Activated T-cell treated with anti-CD3 and anti-CD28 coated beads for 4 hours (primary cell): ENCODE data around the gene OSMR.

Source experiments
- DNase-seq: peaks from one replicate; pipeline ENCODE4 v3.0.0-alpha.2; 2020

Gene OSMR

DNA sequence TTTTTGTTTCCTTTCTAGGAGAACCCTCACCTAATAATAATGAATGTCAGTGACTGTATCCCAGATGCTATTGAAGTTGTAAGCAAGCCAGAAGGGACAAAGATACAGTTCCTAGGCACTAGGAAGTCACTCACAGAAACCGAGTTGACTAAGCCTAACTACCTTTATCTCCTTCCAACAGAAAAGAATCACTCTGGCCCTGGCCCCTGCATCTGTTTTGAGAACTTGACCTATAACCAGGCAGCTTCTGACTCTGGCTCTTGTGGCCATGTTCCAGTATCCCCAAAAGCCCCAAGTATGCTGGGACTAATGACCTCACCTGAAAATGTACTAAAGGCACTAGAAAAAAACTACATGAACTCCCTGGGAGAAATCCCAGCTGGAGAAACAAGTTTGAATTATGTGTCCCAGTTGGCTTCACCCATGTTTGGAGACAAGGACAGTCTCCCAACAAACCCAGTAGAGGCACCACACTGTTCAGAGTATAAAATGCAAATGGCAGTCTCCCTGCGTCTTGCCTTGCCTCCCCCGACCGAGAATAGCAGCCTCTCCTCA is 87.1 kb downstream of the OSMR start:
- DNase-seq, result no peak

DNA sequence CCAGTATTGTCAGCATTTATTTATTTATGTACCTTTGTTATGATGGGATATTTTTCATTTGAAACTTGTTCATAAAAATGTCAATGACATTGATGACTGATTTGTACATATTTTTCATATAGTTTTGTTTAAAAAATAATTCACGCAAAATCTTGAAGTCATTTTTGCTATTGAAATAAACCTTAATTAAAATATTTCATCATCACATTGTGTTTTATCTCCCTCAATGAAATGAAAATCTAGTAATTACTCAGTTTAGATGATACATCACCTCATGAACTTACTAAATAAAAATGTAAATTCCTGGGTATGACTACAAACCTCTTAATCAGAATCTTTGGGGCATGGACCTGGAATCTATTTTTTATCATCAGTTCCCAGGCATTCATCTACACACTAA is 89.6 kb downstream of the OSMR start:
- no peak for DNase-seq

DNA sequence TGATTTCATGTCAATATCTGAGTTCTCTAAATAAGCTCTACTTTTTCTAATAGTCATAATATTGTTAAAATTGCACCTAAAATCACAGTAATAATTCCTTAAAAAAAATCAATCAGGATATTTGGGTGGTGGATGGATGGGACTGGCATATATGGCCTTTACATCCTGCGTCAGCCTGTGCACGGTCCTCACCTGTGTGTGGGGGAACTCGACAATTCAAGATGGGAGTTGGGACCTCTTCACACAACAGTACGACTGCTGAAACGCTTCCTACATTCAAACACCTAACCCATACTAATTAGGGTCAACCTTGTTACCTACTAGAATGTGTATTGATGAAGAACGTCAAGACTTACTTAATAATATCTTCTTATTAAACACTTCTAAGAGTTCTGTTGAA is 90.5 kb downstream of the OSMR start:
- no peak for DNase-seq

DNA sequence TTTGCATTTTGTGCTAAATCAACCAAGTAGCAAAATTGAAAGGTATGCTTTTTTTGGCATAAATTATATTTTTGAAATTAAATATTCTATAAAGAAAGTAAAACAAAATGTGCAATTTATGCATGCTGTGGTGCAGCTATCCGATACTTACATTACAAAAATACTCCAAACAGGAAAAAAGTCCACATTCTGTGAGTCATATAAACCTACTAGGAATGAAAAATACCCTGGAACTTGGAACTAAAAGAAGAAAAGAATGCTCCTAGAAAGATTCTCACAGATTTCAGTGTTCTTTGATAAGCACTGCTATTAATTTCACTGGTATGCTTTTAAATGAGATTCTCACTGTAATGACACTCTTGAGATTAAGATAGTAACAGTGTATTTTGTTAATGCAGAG is 92.6 kb downstream of the OSMR start:
- DNase-seq, result no peak

DNA sequence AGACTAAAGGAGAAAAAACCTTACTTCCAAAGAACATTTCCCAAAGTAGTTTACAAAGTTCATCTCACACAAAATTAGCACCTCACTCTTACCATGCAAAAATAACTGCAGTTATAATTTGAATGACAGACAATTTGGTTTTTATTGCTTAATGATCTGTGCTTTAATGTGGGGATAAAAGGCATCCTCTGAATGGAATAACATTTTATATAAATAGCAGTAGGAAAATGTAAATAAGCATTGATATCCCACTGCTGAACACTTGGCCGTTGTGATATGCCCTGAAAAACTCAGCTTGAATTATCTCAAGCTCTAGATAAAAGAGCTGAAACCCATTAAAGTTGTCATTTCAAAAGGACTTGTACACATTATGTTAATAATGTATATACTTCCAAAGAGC is 93.2 kb downstream of the OSMR start:
- DNase-seq, result no peak

DNA sequence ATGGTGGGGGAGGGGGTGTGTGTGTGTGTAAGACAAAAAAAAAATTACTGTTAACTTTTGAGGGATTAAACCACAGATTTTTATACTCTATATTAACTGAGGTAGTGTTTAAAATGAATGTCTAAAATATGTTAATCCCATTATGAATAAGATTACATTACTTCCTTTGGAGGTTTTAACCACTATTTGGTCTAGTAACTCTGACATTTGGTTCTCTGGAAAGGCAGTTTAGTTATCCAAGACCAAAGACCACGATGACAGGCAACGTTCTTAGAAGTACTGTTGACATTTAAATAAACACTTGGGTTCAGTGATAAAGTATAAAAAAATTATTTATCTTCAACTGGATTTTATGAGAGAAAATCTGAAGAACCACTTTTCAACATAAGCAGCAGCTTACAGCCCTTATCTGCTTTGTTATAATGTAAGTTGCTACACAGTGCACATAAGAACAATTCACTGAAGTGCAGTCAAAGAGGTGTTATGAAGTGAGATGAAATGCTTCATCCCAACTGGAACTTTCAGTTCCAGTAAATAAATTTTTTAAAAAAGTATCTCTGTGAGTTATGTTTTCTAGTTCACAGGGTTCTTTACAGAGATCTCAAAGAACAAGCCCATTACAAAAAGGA is 94.5 kb downstream of the OSMR start:
- DNase-seq, result no peak

DNA sequence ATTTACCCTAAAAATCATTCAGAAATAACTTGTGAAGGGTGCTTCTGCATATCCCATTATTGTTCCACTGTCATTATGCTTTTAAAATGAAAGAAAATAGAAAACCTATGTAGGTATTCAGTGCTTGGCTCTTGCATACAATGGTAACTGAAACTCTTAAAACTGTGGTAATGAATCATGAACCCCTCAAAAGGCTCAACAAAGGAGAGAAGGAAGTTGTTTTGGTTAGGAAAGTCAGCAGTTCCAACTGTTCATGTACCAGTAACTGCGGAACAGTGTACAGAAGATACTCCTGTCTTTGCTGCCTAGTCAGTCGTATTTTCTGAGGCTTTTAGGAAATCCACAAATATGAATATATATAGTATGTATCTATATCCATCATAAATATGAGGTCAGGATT is 96.1 kb downstream of the OSMR start:
- no peak for DNase-seq

DNA sequence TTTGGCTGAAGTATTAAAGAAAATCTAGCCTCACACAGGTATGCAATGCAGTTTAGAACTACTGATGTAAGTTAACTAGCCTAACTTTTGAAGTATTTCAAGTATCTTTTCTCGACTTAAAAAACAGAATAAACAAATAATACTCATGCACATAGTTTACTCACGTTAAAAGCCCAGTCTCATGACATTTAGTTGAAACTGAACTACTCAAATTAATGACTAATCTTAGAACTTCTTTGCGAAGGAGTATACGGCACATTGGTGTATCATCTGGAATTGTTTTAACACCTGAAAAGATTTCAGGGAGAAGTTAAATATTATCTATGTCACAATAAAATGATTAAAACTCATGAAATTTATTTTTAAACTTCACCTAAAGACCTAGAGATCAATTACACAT is 98.5 kb downstream of the OSMR start:
- DNase-seq, result no peak

DNA sequence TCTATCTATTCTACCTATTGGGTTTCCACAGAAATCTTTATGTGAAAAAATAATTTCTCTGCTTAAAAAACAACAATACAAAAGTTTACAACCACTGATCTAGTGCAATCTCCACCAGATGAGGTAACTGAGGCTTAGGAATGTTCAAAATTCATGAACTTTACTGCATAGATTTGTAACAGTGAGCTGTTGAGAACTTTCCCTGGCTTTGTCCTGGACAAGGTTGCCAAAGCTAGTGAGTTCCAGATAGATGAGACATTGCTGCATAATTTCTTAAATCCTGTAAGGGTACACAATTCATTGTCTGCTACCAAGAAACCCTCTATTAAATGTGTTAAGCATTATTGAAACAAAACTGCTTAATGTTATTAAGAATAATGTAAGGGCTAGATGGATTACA is 102.7 kb downstream of the OSMR start:
- no peak for DNase-seq

DNA sequence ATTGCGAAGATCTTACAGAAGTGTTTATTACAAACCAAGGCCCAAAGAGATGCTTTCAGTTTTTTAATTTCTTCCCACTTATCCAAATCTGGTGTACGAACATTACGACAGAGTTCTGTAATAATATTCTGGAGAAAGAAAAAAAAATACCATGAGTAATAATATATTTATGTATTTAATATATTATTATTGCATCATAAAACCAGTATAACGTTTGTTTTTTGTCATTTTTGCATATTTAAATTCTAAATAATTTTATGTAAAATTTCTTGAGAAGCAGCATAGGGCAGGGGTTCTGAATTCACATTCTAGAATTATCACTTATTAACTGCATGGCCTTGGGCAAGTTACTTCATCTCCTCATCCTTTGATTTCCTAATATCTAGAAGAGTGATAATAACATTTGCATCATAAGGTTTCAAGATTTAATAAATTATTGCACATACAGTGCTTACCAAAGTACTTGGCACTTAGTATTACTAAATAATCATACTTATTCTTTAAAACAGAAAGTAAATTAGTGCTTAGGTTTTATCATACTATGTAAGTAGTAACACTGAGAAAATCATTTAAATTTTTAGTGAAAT is 107.7 kb downstream of the OSMR start:
- DNase-seq, result no peak

DNA sequence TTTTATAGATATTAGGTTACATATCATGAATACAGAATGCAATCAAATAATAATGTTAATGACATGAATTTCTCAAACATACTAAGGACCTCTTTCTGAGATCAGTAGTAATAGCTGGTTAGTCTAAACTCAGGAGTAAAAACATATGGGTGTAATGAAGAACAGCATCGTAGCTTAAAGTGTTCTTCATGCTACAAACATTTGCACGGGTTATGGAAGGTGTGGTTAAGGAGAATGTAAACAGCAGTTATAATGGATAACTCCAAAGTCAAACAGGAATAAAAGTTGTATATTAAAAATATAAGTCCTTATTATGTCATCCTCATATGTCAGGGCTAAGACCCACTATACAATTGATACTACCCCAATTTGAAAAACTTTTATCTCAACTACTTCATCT is 115.9 kb downstream of the OSMR start:
- no peak for DNase-seq

DNA sequence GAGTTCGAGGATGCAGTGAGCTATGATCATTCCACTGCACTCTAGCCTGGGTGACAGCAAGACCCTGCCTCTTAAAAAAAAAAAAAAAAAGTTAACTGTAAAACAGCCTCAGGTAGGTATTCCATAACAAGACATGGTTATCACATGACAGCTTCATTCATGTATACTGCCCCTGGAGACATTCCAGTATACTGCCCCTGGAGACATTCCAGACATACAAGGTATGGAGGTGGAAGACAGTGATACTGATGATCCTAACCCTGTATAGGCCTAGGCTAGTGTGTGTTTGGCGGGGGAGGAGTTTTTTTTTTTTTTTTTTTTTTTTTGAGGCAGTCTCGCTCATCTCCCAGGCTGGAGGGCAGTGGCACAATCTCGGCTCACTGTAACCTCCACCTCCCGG is 122.9 kb downstream of the OSMR start:
- DNase-seq, result no peak

DNA sequence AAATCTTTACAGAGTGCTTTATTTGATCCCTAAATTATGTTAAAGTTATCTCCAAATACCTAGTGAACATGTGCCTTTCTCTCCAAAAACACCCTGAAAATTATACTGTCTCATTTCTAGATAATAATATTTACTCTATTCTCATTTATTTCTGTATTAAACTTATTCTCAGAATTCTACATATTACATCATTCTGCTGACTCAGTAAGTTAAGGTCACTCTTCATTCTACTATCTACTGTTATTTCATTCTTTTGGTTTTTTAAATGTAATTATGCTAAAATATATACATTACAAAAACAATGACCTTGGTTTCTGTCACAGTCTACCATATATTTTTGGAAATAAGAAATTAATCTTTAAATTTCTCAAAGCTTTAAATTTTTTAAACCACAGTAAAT is 132.2 kb downstream of the OSMR start:
- DNase-seq, result no peak

DNA sequence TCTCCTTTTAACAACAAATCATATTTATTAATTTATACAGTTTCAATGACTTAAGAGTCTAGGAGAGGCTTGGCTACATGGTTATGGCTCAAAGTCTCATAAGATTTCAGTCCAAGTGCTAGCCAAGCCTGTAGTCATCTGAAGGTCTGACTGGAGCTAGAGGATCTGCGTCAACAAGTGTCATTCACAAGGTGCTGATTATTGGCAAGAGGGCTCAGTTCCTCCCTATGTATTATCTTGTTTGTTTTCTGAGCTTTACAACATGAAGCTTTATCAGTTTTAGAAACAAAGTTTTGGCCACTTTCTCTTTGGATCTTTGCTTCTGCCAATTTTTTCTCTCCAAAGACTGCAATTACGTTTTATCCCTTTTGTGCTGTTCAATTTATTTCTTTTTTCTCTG is 133.7 kb downstream of the OSMR start:
- DNase-seq, result no peak
